Activated effector memory CD4-positive, alpha-beta T cell treated with anti-CD3 and anti-CD28 coated beads, Interleukin-2, amount 50 U/mL, for 16 hours (primary cell): ENCODE results near the gene KRTAP6-3.

Experiments used
- DNase-seq: peaks from one replicate; pipeline ENCODE4 v3.0.0-alpha.2; 2020

KRTAP6-3 gene

GRCh38 chr21:30628109-30628508, 35.9 kb downstream of the KRTAP6-3 start:
- no peak for DNase-seq

- no peak for DNase-seq
Measured at GRCh38 chr21:30629200-30629599, 37.0 kb downstream of the KRTAP6-3 start.

DNA sequence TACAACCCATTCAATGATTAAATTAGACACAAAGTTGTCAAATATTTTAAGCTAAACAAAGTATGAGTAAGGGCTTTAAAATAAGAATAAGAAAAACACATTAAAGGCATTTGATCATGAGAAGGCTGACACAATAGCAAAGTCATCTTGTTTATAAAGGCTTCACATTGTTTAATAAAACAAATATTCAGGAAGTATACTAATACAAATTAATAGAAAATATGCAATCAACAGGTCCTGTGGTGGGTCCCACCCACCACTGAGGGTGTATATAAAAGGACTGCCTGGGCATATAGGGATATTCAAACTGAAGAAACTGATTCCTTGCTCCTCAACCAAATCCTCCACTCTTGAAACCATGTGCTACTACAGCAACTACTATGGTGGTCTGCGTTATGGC, 42.7 kb downstream of the KRTAP6-3 start, which contains the start of gene KRTAP20-2:
KRTAP20-2 (plus strand) TSS at position 301 of the 400 bp plus-strand sequence; CDS start at position 359, 58 bp downstream.
- no peak for DNase-seq

GRCh38 chr21:30638686-30639085, 46.4 kb downstream of the KRTAP6-3 start:
- DNase-seq = no peak

DNA sequence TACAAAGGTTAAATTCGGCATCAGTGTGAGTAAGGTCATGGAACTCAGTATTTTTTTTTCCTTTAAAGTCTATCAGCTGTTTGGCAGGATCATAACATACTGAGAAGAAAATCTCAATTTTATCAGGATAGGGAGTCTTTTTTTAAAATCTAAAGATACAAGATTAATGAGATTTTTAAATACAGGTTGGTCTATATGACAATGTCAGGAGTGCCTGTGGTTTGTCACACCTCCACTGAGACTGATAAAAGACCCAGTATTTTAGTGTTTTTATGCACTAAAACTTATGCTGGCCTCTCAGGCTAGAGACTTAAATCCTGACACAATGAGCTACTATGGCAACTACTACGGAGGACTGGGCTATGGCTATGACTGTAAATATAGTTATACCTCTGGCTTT, 50.3 kb downstream of the KRTAP6-3 start, which contains the start of gene KRTAP20-3:
KRTAP20-3 (plus strand) TSS at position 301 of the 400 bp plus-strand sequence.
- DNase-seq = no peak
